Activated T-cell treated with anti-CD3 and anti-CD28 coated beads, Interleukin-2, amount 50 U/mL, for 48 hours (primary cell): ENCODE results near the gene SCML1.

Experiments
- DNase-seq, 2 experiments: peaks; one replicate each; pipeline ENCODE4 v3.0.0-alpha.2; 2020

The SCML1 gene, protein sequence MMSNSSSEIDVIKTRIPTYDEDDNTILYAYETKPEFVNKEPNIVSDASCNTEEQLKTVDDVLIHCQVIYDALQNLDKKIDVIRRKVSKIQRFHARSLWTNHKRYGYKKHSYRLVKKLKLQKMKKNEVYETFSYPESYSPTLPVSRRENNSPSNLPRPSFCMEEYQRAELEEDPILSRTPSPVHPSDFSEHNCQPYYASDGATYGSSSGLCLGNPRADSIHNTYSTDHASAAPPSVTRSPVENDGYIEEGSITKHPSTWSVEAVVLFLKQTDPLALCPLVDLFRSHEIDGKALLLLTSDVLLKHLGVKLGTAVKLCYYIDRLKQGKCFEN

DNA sequence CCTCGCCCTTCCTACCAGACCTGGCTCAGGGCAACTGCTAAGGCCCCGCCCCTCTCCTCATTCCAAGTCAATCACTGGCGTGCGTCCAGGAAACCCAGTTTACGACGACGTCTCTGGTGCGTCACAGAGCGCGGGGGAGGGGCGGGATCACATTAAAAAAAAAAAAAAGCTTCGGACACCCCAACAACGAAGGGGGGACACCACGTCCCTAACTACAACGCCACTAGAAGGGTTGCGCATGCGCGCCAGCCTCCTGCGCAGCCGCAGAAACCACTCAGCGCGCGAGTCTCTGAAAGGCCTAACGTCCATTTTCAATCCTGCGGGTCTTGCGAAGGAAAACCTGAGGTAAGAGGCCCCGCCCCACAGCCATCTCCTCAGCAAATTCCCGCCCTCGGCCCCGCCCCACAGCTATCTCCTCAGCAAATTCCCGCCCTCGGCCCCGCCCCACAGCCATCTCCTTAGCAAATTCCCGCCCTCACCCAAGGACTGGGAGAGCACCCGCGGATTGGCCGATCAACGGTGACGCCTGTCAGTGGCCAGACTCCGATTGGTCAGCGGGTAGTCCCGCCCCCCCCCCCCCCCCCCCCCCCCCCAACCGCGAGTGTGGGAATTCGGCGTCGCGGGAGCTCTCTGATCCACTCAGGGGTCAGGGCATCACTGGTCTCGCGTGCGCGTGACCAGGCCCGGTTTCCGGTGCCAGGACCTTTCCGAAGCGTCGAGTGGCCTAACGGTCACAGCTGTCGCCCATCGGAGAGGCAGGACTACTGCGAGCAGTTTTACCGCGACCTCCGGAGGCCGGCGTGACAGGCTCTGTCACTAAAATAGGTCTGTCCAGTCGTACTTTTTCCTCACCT lies at the start of gene SCML1:
SCML1 (plus strand) TSS at position 638 of the 854 bp plus-strand sequence. CDS start 6,694 bp downstream, outside the sequence.
- DNase-seq: peak; percentile 85 to 90

DNA sequence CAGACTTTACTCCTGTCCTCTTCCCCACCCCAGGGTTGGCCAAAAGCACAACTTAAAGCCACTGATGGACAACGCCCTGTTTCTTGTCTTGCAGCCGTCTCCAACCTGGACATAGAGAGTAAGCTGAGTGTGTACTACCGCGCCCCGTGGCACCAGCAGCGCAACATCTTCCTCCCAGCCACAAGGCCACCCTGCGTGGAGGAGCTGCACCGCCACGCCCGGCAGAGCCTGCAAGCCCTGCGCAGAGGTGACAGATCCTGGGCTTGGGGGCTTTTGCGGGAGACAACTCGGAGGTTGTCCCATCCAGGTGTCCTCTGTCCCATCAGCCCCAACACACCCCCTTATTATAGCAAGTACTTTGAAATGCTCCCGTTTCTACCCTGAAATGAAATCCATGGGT lies 49.6 kb upstream of the SCML1 start:
- DNase-seq: no peak

- DNase-seq: peak in 1 of 2 experiments; percentile 23
Measured at GRCh38 chrX:17689971-17690409, 47.3 kb upstream of the SCML1 start.

- no peak for DNase-seq
Measured at GRCh38 chrX:17692709-17693346, 44.5 kb upstream of the SCML1 start.

DNA sequence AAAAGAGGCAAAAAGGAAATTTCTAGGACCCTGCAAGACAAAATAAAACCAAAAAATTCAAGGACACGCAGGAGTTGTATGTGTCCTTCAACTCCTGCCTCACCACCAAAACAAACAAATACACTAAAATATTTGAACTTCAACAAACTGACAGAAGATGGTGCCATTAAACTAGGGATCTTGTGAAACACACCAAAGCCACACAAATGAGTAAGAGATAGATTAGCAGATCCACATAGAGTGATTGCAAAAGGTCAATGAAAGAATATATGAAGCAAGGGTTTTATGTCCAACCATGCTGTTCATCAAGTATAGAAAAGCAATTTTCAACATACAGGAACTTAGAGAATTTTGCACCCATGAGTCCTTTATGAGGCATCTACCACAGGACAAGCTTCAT lies 40.1 kb upstream of the SCML1 start:
- no peak for DNase-seq

DNA sequence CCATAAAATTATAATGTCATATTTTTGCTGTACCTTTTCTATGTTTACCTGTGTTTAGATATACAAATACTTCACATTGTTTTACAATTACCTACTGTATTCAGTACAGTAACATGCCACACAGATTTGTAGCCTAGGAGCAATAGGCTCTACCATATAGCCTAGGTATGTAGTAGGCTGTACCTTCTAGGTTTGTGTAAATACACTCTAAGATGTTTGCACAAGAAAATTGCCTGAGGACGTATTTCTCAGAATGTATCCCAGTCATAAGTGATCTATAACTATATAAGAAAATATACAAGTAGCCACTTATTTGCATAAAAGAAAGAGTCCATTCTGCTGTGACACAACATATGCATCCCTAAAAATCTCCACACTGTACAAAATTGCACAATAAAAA lies 36.3 kb upstream of the SCML1 start:
- DNase-seq: no peak

- no peak for DNase-seq
Measured at GRCh38 chrX:17703201-17703600, 34.1 kb upstream of the SCML1 start.

DNA sequence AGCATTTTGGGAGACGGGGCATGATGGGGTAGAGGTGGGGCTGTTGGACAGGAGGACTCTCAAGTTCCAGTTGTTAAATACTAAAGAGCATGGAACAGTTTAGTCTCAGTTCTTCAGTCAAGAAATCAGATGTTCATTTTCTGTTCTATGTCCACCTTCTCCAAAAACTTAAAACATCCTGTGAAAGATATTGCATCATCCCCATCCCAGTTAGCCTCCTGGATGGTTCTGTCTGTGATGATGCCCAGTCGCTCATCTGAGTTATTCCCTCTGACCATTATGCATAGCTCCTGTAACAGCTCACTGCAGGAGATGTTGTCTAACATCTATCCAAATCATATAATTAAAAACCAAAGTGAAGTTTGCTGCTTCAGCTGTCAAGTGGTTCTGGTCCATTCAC lies 32.1 kb upstream of the SCML1 start:
- no peak for DNase-seq

GRCh38 chrX:17706676-17707075 lies 30.6 kb upstream of the SCML1 start:
- no peak for DNase-seq

DNA sequence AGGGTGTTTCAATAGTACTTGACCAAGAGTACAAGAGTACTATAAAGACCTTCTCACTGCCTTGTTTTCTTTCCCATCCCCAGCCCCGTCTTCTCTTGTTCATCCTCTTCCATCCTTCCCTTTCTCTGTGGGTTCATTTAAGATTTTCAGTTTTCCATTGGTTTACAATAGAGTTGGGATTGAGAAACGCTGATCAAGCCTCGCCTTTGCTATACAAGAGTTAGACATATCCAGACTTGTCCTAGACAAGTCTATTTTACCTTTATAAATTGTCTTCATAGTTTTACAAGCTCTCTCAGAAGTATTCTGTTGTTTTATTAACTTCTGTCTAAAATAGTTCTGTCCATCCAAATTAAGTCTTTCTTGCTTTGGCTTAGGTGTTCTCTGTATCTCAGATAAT lies 29.6 kb upstream of the SCML1 start:
- no peak for DNase-seq

DNA sequence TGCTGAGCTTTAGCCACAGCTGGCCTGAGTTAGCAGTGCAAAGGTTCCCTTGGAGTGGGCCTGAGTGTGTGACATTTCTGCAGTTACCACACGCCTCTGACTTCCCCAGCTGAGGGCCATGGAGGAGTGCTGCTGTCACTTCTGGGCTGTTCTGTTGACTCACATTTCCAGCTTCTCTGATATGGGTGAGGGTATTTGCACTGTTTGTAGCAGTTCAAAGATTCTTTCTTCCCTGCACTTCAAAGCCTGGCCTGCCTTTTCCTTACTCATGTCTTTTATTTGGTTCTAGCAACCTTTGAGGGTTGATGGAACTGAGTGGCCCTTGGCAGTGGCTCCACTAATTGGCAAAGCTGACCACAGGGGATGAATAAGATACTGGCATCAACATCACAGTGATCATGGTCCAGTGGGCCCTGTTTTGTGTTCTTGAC lies 26.4 kb upstream of the SCML1 start:
- no peak for DNase-seq

DNA sequence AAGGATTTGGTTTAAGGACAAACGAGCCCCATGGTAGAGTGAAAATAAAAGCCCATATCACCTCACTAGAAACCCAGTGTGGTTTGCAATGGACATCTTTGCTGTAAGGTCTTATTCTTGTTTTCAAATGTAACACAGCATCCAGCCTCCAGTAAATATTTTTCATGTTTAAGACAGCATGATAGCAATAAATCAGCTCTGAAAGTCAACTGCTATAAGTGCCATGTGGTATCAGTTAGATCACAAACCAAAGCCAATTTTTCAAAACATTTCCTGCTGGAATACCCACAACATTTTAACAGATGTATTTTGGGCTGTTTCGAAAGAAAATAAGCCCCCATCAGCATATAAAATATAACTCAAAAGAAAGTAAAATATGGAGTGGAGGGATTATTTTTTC lies 24.0 kb upstream of the SCML1 start:
- no peak for DNase-seq

DNA sequence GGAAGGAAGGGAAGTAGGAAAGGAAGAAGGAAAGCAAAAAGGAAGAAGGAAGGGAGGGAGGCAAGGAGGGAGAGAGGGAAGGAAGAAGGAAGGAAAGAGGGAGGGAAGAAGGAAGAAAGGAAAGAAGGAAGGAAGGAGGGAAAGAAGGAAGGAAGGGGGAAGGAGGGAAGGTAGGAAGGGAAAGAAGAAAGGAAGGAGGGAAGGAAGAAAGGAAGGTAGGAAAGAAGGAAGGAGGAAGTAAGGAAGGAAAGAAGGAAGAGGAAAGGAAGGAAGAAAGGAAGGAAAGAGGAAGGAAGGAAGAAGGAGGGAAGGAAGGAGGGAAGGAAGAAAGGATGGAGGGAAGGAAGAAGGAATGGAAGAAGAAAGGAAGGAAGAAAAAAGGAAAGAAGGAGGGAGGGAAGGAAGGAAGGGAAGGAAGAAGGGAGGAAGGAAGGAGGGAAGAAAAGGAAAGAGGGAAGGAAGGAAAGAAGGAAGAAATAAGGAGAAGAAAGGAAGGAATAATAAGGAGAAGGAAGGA lies 18.6 kb upstream of the SCML1 start:
- DNase-seq: no peak

GRCh38 chrX:17719711-17720110 lies 17.6 kb upstream of the SCML1 start:
- no peak for DNase-seq

DNA sequence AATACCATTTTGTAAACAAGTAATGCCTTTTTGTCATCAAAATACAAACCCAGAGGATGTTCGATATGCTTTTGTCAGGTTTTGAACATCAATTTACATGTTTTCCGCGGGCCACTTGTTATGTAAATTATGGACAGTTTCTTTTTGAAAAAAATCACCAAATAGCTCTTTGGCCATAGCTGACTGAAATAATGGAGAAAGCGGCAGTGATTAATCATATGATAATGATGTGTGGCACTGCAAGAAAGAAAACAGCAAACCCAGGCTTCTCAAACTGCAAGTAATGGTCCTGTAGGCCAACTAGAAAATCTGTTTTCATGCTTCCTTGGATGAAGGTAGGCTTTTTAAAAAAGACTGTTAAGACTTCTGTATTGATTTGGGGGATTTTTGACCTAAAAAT lies 15.6 kb upstream of the SCML1 start:
- no peak for DNase-seq

- DNase-seq: no peak
Measured at GRCh38 chrX:17725181-17725580, 12.1 kb upstream of the SCML1 start.

DNA sequence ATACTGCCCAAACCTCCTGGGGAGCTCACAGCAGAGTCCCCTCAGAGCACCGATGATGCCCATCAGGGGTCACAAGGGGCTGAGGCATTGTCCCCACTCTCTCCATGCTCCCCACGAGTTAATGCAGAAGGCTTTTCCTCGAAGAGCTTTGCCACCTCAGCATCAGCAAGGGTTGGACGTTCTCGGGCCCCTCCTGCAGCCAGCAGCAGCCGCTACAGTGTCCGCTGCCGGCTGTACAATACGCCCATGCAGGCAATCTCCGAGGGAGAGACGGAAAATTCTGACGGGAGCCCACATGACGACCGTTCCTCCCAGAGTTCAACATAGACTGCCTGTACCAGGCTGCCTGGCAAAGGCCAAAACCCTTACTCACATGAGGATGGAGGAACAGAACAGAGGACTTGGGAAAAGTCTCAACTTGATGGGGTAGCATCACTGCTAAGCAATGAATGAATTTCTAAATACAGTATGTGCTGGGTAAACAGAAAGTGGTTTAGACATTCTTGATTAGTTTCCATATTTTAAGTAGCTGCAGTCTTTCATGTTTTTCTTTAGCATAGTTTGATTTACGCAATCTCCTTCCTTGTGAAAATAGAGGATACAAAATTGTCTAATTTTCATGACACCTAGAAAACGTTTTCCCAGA lies 5.0 kb upstream of the SCML1 start:
- DNase-seq: no peak

GRCh38 chrX:17735406-17735805 lies 1.9 kb upstream of the SCML1 start:
- DNase-seq: no peak

DNA sequence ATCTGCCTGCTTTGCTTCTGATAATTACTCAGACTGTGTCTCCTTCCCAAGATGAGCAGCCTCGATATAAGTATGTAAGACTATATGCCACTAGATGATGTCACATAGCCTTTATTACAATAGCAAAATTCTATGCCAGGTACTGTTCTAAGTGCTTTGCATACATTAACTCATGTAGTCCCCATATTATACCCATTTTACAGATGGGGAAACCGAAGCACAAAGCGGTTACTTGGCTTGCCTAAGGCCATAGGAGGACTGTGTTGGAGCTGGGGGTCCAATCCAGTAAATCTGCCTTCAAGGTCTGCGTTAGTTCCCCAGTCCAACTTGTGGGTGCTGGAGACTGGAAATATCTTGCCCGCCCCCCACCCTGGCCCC lies 826 bp upstream of the SCML1 start:
- DNase-seq: no peak

GRCh38 chrX:17737710-17737985 lies 355 bp downstream of the SCML1 start:
- DNase-seq: peak in 1 of 2 experiments; percentile 47

- peak; percentile 55 to 57 for DNase-seq
Measured at GRCh38 chrX:17737986-17738713, 857 bp downstream of the SCML1 start.

DNA sequence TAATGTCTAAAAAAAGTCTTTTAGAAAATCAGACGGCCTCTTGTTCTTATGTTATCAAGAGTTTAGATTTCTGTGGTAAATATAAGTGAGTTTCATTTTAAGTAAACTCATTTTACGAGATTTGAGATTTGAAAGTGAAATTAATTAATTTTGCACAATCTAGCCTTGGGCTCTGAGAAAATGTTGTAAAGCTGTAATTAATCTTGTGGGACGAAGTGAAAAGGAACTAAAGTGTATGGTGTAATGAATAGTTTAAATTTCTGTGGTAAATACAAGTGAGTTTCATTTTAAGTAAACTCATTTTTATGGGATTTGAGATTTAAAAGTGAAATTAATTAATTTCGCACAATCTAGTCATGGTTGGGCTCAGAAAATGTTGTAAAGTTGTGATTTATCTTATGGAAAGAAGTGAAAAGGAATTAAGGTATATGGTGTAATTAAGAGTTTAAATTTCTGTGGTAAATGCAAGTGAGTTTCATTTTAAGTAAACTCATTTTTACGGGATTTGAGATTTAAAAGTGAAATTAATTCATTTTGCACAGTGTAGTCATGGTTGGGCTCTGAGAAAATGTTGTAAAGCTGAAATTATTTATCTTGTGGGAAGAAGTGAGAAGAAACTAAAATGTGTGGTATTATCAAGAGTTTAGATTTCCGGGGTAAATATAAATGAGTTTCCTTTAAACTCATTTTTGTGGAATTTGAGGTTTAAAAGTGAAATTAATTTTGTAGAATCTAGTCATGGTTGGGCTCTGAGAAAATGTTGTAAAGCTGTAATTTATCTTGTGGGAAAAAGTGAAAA lies 1.6 kb downstream of the SCML1 start:
- no peak for DNase-seq
